GM12865 (cell line): Measurements from ENCODE around the gene FRMD5.

Experiments
- DNase-seq: peaks from one replicate; pipeline ENCODE4 v3.0.0; 2010; ENCODE audit warnings: low read depth
- H3K4me3 ChIP-seq: 2 replicates; pipeline ENCODE4 v1.5.1; 2011; ENCODE audit warnings: mild to moderate bottlenecking, low read depth, low read length, control low read depth
- CTCF ChIP-seq: IDR thresholded peaks from 2 replicates; pipeline ENCODE4 v1.5.1; 2011; ENCODE audit warnings: low read length, control low read depth, low read depth, inconsistent platforms; ENCODE audit not compliant: insufficient read depth; ENCODE audit errors: missing control alignments

Gene FRMD5

GRCh38 chr15:43911235-43911781 is 283.8 kb downstream of the FRMD5 start:
- DNase-seq = no peak
- no peak for TF ChIP-seq CTCF
- H3K4me3 ChIP-seq = no peak overlapping the region

- no peak for DNase-seq
- H3K4me3 ChIP-seq = no peak overlapping the region
- TF ChIP-seq CTCF = no peak
These were observed 286.5 kb downstream of the FRMD5 start for GRCh38 chr15:43908516-43909050.

- no peak for DNase-seq
- no peak for TF ChIP-seq CTCF
- no peak overlapping the region for H3K4me3 ChIP-seq
These were observed 289.3 kb downstream of the FRMD5 start for GRCh38 chr15:43905755-43906154.

GRCh38 chr15:43903864-43904290 is 291.2 kb downstream of the FRMD5 start:
- no peak overlapping the region for H3K4me3 ChIP-seq
- TF ChIP-seq CTCF = peak; percentile 70
- peak; percentile 76 for DNase-seq

- DNase-seq = no peak
- no peak overlapping the region for H3K4me3 ChIP-seq
- TF ChIP-seq CTCF = no peak
These were observed 293.6 kb downstream of the FRMD5 start for GRCh38 chr15:43901495-43901894.

GRCh38 chr15:43900996-43901395 is 294.1 kb downstream of the FRMD5 start:
- no peak overlapping the region for H3K4me3 ChIP-seq
- TF ChIP-seq CTCF = no peak
- no peak for DNase-seq

GRCh38 chr15:43899928-43900327 is 295.1 kb downstream of the FRMD5 start:
- no peak overlapping the region for H3K4me3 ChIP-seq
- no peak for TF ChIP-seq CTCF
- no peak for DNase-seq
